Measurements from ENCODE around the gene FAM89B.
A peak's percentile ranks its signal among the peaks of the same experiment; 100 is the strongest.

Gene FAM89B

GRCh38 chr11:65583589-65583988 lies 11.3 kb downstream of the FAM89B start:
- peaks cover 0 to 27% (median 0%) of the 10 kb centered on the region in 3 experiments for H3K27me3 ChIP-seq (ENCODE audit: control insufficient read depth in 3 of 3, insufficient read depth in 3 of 3, low read depth in 1 of 3, low read length in 3 of 3)
- WGBS, 2 donors (ENCODE audit: extremely low coverage in 2 of 2, insufficient read length in 2 of 2, insufficient replicate concordance in 1 of 2) = no CpG with 5 or more reads among the region's 10 CpGs

GRCh38 chr11:65584106-65584505 lies 11.8 kb downstream of the FAM89B start:
- DNase-seq (ENCODE audit: low spot score) = no peak
- Histone ChIP-seq H3K18ac (ENCODE audit: low read length) (peak overlapping the region; percentile 81), H3K9me3 (replicated peaks in 1 of 2; ENCODE audit: control insufficient read depth in 2 of 2, insufficient read depth in 1 of 2, low read depth in 1 of 2, low read length in 2 of 2) (no peaks in the 10 kb centered on the region), H3K9ac (ENCODE audit: low read depth, low read length, poor library complexity) (peak overlapping the region; percentile 89), H2BK5ac (ENCODE audit: low read length) (peak overlapping the region; percentile 2), H3K79me1 (ENCODE audit: low read depth, low read length) (no peaks in the 10 kb centered on the region), H2BK12ac (ENCODE audit: low read length) (peak overlapping the region; percentile 60), H2AK5ac (ENCODE audit: low read depth, low read length) (peak overlapping the region; percentile 16), H3K4ac (ENCODE audit: low read length) (no peak overlapping the region), H3K36me3 (replicated peaks in 1 of 2; ENCODE audit: control insufficient read depth in 2 of 2, insufficient read depth in 2 of 2, low read length in 2 of 2) (no peaks in the 10 kb centered on the region), H3K14ac (ENCODE audit: low read length) (no peak overlapping the region), H2BK120ac (ENCODE audit: low read depth, low read length) (no peak overlapping the region), H3K4me2 (ENCODE audit: insufficient read depth, low read length, poor library complexity, severe bottlenecking) (no peak overlapping the region), H2BK15ac (ENCODE audit: low read length) (peak overlapping the region; percentile 65), H3K4me3 (ENCODE audit: low read length in 2 of 2) (peak overlapping the region in 1 of 2 donors; percentile 31), H3K27ac (replicated peaks; ENCODE audit: low read length) (no peak overlapping the region), H3K4me1 (ENCODE audit: control insufficient read depth in 2 of 2, insufficient read depth in 1 of 2, low read depth in 1 of 2, low read length in 2 of 2) (peaks cover 21 to 41% of the 10 kb centered on the region in 2 donors), H2AFZ (ENCODE audit: low read length) (no peak overlapping the region), H3K23ac (ENCODE audit: low read depth, low read length, poor library complexity) (peak overlapping the region; percentile 12), H4K91ac (ENCODE audit: low read depth, low read length, poor library complexity) (no peak overlapping the region), H4K8ac (ENCODE audit: low read depth, low read length) (no peak overlapping the region), H3K27me3 (ENCODE audit: control insufficient read depth in 3 of 3, insufficient read depth in 3 of 3, low read depth in 1 of 3, low read length in 3 of 3) (peaks cover 0 to 27% (median 0%) of the 10 kb centered on the region in 3 experiments)
- no CpG with 5 or more reads among the region's 8 CpGs for WGBS, 2 donors (ENCODE audit: extremely low coverage in 2 of 2, insufficient read length in 2 of 2, insufficient replicate concordance in 1 of 2)

More at GRCh38 chr11:65583589-65583988, 11.3 kb downstream of the FAM89B start:
- Histone ChIP-seq H2BK5ac (ENCODE audit: low read length) (peak overlapping the region; percentile 2), H3K14ac (ENCODE audit: low read length) (no peak overlapping the region), H4K8ac (ENCODE audit: low read depth, low read length) (no peak overlapping the region), H3K4me2 (ENCODE audit: insufficient read depth, low read length, poor library complexity, severe bottlenecking) (no peak overlapping the region), H3K9ac (ENCODE audit: low read depth, low read length, poor library complexity) (no peak overlapping the region), H2BK12ac (ENCODE audit: low read length) (no peak overlapping the region), H3K23ac (ENCODE audit: low read depth, low read length, poor library complexity) (no peak overlapping the region), H2AK5ac (ENCODE audit: low read depth, low read length) (peak overlapping the region; percentile 16), H3K36me3 (replicated peaks in 1 of 2; ENCODE audit: control insufficient read depth in 2 of 2, insufficient read depth in 2 of 2, low read length in 2 of 2) (no peaks in the 10 kb centered on the region), H3K9me3 (replicated peaks in 1 of 2; ENCODE audit: control insufficient read depth in 2 of 2, insufficient read depth in 1 of 2, low read depth in 1 of 2, low read length in 2 of 2) (no peaks in the 10 kb centered on the region), H3K4me3 (ENCODE audit: low read length in 2 of 2) (no peak overlapping the region), H2BK120ac (ENCODE audit: low read depth, low read length) (no peak overlapping the region), H3K18ac (ENCODE audit: low read length) (no peak overlapping the region), H3K79me1 (ENCODE audit: low read depth, low read length) (no peaks in the 10 kb centered on the region), H3K4ac (ENCODE audit: low read length) (no peak overlapping the region), H3K4me1 (ENCODE audit: control insufficient read depth in 2 of 2, insufficient read depth in 1 of 2, low read depth in 1 of 2, low read length in 2 of 2) (peaks cover 21 to 38% of the 10 kb centered on the region in 2 donors), H3K27ac (replicated peaks; ENCODE audit: low read length) (no peak overlapping the region), H2BK15ac (ENCODE audit: low read length) (peak overlapping the region; percentile 64), H4K91ac (ENCODE audit: low read depth, low read length, poor library complexity) (no peak overlapping the region), H2AFZ (ENCODE audit: low read length) (no peak overlapping the region)
- no peak for DNase-seq (ENCODE audit: low spot score)

GRCh38 chr11:65584723-65585171 lies 12.4 kb downstream of the FAM89B start:
- Histone ChIP-seq H3K27ac (replicated peaks; ENCODE audit: low read length) (no peak overlapping the region), H2BK15ac (ENCODE audit: low read length) (peak overlapping the region; percentile 50), H2AK5ac (ENCODE audit: low read depth, low read length) (peak overlapping the region; percentile 78), H3K9ac (ENCODE audit: low read depth, low read length, poor library complexity) (peak overlapping the region; percentile 79), H2BK12ac (ENCODE audit: low read length) (no peak overlapping the region), H2AFZ (ENCODE audit: low read length) (no peak overlapping the region), H3K9me3 (replicated peaks in 1 of 2; ENCODE audit: control insufficient read depth in 2 of 2, insufficient read depth in 1 of 2, low read depth in 1 of 2, low read length in 2 of 2) (no peaks in the 10 kb centered on the region), H3K27me3 (ENCODE audit: control insufficient read depth in 3 of 3, insufficient read depth in 3 of 3, low read depth in 1 of 3, low read length in 3 of 3) (peaks cover 0 to 27% (median 0%) of the 10 kb centered on the region in 3 experiments), H3K4me1 (ENCODE audit: control insufficient read depth in 2 of 2, insufficient read depth in 1 of 2, low read depth in 1 of 2, low read length in 2 of 2) (peaks cover 24 to 48% of the 10 kb centered on the region in 2 donors), H3K36me3 (replicated peaks in 1 of 2; ENCODE audit: control insufficient read depth in 2 of 2, insufficient read depth in 2 of 2, low read length in 2 of 2) (no peaks in the 10 kb centered on the region), H3K4me2 (ENCODE audit: insufficient read depth, low read length, poor library complexity, severe bottlenecking) (peak overlapping the region; percentile 38), H4K91ac (ENCODE audit: low read depth, low read length, poor library complexity) (no peak overlapping the region), H3K4ac (ENCODE audit: low read length) (no peak overlapping the region), H2BK120ac (ENCODE audit: low read depth, low read length) (no peak overlapping the region), H3K79me1 (ENCODE audit: low read depth, low read length) (no peaks in the 10 kb centered on the region), H3K18ac (ENCODE audit: low read length) (peak overlapping the region; percentile 91), H3K23ac (ENCODE audit: low read depth, low read length, poor library complexity) (peak overlapping the region; percentile 28), H4K8ac (ENCODE audit: low read depth, low read length) (no peak overlapping the region), H2BK5ac (ENCODE audit: low read length) (peak overlapping the region; percentile 2), H3K14ac (ENCODE audit: low read length) (peak overlapping the region; percentile 58), H3K4me3 (ENCODE audit: low read length in 2 of 2) (peak overlapping the region in 1 of 2 donors; percentile 60)
- DNase-seq (ENCODE audit: low spot score) = no peak
- WGBS, 2 donors (ENCODE audit: extremely low coverage in 2 of 2, insufficient read length in 2 of 2, insufficient replicate concordance in 1 of 2) = no CpG with 5 or more reads among the region's 46 CpGs

- no peak overlapping the region for H2AFZ ChIP-seq (ENCODE audit: low read length)
- H3K18ac ChIP-seq (ENCODE audit: low read length) = peak overlapping the region; percentile 65
- H3K27me3 ChIP-seq (ENCODE audit: control insufficient read depth in 3 of 3, insufficient read depth in 3 of 3, low read depth in 1 of 3, low read length in 3 of 3) = peaks cover 0 to 28% (median 0%) of the 10 kb centered on the region in 3 experiments
- no peaks in the 10 kb centered on the region for H3K36me3 ChIP-seq (replicated peaks in 1 of 2; ENCODE audit: control insufficient read depth in 2 of 2, insufficient read depth in 2 of 2, low read length in 2 of 2)
- peaks cover 28 to 54% of the 10 kb centered on the region in 2 donors for H3K4me1 ChIP-seq (ENCODE audit: control insufficient read depth in 2 of 2, insufficient read depth in 1 of 2, low read depth in 1 of 2, low read length in 2 of 2)
- peak overlapping the region; percentile 89 for H2AK5ac ChIP-seq (ENCODE audit: low read depth, low read length)
- no peak overlapping the region for H3K23ac ChIP-seq (ENCODE audit: low read depth, low read length, poor library complexity)
- no peak overlapping the region for H3K4me3 ChIP-seq (ENCODE audit: low read length in 2 of 2)
- no peaks in the 10 kb centered on the region for H3K9me3 ChIP-seq (replicated peaks in 1 of 2; ENCODE audit: control insufficient read depth in 2 of 2, insufficient read depth in 1 of 2, low read depth in 1 of 2, low read length in 2 of 2)
- H2BK5ac ChIP-seq (ENCODE audit: low read length) = peak overlapping the region; percentile 31
- no CpG with 5 or more reads among the region's 51 CpGs for WGBS, 2 donors (ENCODE audit: extremely low coverage in 2 of 2, insufficient read length in 2 of 2, insufficient replicate concordance in 1 of 2)
- DNase-seq (ENCODE audit: low spot score) = no peak
- H3K79me1 ChIP-seq (ENCODE audit: low read depth, low read length) = no peaks in the 10 kb centered on the region
- peak overlapping the region; percentile 7 for H2BK15ac ChIP-seq (ENCODE audit: low read length)
- peak overlapping the region; percentile 63 for H2BK12ac ChIP-seq (ENCODE audit: low read length)
- H3K27ac ChIP-seq (replicated peaks; ENCODE audit: low read length) = peak overlapping the region; percentile 81
- H4K91ac ChIP-seq (ENCODE audit: low read depth, low read length, poor library complexity) = no peak overlapping the region
- H4K8ac ChIP-seq (ENCODE audit: low read depth, low read length) = peak overlapping the region; percentile 1
- H3K9ac ChIP-seq (ENCODE audit: low read depth, low read length, poor library complexity) = no peak overlapping the region
- H2BK120ac ChIP-seq (ENCODE audit: low read depth, low read length) = peak overlapping the region; percentile 48
- H3K4me2 ChIP-seq (ENCODE audit: insufficient read depth, low read length, poor library complexity, severe bottlenecking) = no peak overlapping the region
- no peak overlapping the region for H3K4ac ChIP-seq (ENCODE audit: low read length)
- no peak overlapping the region for H3K14ac ChIP-seq (ENCODE audit: low read length)
Observed at GRCh38 chr11:65585396-65586246, 13.3 kb downstream of the FAM89B start.
